Heart left ventricle (tissue), 13 donors: ENCODE results near the gene PNPLA2.

Source experiments
- POLR2A ChIP-seq, 2 donors: fragments of 450-650 bp; IDR thresholded peaks; one replicate each; pipeline ENCODE4 v1.6.1; 2017; ENCODE audit warnings: antibody characterized with exemption in 2 of 2, mild to moderate bottlenecking in 2 of 2, moderate library complexity in 2 of 2
- TF ChIP-seq, protein P1 (sequence below), 12 donors: fragments of 200-600 bp; sonication (generic) in 4 of 12; IDR thresholded peaks; one replicate each; pipeline versions ENCODE4 v1.5.0 to v1.8.0; 2018 to 2022; ENCODE audit warnings: antibody characterized with exemption in 12 of 12, mild to moderate bottlenecking in 5 of 12
- donor health status: ischemic (EF 13 %, LVEDD 7.1; RV severe dilation, severe dysfunction).
- donor health status: DM: no; HTN: yes; CAD: no.
- donor health status: DM: no; HTN: no; CAD: no.
- donor health status: ischemic (EF 25% LVEDD 6.9; RV normal size, moderate dysfunction).
- donor health status: ischemic (EF 25% LVEDD 5.7; RV mildly dilated, moderate dysfunction).
- donor health status: ischemic (EF 35%, LVEDD 5.7; RV mildly dilated, moderate dysfunction).
- donor health status: nonischemic (EF 11% LVEDD 7.7; RV severe dilation, severe dysfunction).
- donor health status: DM: yes; HTN: yes; CAD: no.
- donor health status: PGD.
- donor health status: ischemic (EF 29% LVEDD 5.4; RV normal size, mild dysfunction).
- donor health status: nonischemic (EF 23%, LVEDD 6.1; RV moderate dilation, normal function).

DNA sequence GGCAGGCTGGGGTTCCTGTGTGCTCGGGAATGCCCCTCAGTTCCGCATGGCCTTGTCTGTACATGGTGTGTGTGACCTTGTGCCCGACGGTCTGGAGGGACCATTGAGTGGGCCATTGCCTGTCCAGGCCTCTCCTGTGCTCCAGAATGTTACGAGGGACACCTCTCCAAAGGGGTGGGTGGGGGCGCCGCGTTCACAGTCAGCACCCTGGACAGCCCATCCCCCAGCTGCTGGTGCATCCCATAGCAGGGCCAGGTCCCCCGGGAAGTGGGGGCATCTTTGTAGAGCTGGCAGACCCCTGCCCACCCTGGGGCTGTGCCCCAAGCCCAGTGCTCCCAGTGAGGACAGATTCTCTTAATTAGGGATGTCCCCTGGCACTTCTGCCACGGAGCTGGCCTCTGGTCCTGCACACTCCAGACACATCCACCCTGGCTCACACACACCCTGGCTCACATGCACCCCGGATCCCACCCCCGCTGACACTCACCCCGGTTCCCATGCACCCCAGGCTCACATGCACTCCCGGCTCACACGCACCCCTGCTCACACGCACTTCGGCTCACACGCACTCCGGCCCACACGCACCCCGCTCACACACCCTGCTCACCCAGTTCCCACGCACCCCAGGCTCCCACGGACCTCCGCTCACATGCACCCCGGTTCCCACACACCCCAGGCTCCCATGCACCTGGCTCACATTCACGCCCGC is 39.5 kb downstream of the PNPLA2 start:
- TF ChIP-seq, protein P1, sequence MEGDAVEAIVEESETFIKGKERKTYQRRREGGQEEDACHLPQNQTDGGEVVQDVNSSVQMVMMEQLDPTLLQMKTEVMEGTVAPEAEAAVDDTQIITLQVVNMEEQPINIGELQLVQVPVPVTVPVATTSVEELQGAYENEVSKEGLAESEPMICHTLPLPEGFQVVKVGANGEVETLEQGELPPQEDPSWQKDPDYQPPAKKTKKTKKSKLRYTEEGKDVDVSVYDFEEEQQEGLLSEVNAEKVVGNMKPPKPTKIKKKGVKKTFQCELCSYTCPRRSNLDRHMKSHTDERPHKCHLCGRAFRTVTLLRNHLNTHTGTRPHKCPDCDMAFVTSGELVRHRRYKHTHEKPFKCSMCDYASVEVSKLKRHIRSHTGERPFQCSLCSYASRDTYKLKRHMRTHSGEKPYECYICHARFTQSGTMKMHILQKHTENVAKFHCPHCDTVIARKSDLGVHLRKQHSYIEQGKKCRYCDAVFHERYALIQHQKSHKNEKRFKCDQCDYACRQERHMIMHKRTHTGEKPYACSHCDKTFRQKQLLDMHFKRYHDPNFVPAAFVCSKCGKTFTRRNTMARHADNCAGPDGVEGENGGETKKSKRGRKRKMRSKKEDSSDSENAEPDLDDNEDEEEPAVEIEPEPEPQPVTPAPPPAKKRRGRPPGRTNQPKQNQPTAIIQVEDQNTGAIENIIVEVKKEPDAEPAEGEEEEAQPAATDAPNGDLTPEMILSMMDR (IDR thresholded peaks at IDR 0.05), result no peak
- no peak for TF ChIP-seq POLR2A (IDR thresholded peaks at IDR 0.05)
